GM12801 (cell line): ENCODE measurements around the gene FRMPD4.

Experiments used
- CTCF ChIP-seq: IDR thresholded peaks from one replicate; pipeline ENCODE4 v1.5.1; 2011; ENCODE audit warnings: control low read depth; ENCODE audit not compliant: insufficient read length; ENCODE audit errors: extremely low read depth

Gene FRMPD4

GRCh38 chrX:12426420-12426819, 288.1 kb downstream of the FRMPD4 start:
- TF ChIP-seq CTCF, result no peak

GRCh38 chrX:12434493-12434892, 296.2 kb downstream of the FRMPD4 start:
- no peak for TF ChIP-seq CTCF

- TF ChIP-seq CTCF, result no peak
Observed at GRCh38 chrX:12439416-12439815, 301.1 kb downstream of the FRMPD4 start.

GRCh38 chrX:12440246-12440645, 302.0 kb downstream of the FRMPD4 start:
- TF ChIP-seq CTCF, result no peak

- TF ChIP-seq CTCF, result no peak
Observed at GRCh38 chrX:12441381-12442128, 303.3 kb downstream of the FRMPD4 start.

GRCh38 chrX:12443534-12444098, 305.3 kb downstream of the FRMPD4 start:
- TF ChIP-seq CTCF, result no peak

- TF ChIP-seq CTCF, result no peak
Observed at GRCh38 chrX:12446342-12447075, 308.2 kb downstream of the FRMPD4 start.
